HUDEP-2 (cell line): Measurements from ENCODE around the gene TYRP1.
"Not testable (repeated sequence)": the region's sequence is repeated elsewhere in the genome, so short reads cannot be mapped to it uniquely, and the experiment has no call there.

Experiments
- DNase-seq, 76 experiments: peaks; one replicate each; lab custom pipeline; 2025; ENCODE audit not compliant: unreplicated experiment in 76 of 76; lab: John Stamatoyannopoulos, UW

Gene TYRP1, protein sequence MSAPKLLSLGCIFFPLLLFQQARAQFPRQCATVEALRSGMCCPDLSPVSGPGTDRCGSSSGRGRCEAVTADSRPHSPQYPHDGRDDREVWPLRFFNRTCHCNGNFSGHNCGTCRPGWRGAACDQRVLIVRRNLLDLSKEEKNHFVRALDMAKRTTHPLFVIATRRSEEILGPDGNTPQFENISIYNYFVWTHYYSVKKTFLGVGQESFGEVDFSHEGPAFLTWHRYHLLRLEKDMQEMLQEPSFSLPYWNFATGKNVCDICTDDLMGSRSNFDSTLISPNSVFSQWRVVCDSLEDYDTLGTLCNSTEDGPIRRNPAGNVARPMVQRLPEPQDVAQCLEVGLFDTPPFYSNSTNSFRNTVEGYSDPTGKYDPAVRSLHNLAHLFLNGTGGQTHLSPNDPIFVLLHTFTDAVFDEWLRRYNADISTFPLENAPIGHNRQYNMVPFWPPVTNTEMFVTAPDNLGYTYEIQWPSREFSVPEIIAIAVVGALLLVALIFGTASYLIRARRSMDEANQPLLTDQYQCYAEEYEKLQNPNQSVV

DNA sequence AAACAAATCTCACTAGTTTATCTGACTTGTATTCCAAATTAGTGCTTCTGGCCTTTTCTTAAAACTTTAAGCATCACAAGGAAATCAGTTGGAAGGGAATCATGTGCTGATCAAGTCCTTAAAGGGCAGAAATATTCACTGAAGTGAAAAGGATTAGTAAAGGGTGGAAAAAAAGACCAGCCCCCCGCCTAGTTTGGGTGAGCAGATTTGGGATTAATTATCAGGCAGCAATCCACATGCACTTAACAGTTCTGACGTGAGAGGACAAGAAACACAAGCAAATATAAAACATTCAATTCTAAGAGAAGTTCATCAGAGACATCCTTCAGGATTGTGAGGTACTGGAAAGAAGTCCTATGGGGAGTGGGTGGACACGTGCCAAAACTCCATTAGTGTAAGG lies at the start of gene TYRP1:
Gene TYRP1 (plus strand): TSS at position 245 of the 400 bp plus-strand sequence. CDS start 612 bp downstream, outside the sequence.
- no peak for DNase-seq

DNA sequence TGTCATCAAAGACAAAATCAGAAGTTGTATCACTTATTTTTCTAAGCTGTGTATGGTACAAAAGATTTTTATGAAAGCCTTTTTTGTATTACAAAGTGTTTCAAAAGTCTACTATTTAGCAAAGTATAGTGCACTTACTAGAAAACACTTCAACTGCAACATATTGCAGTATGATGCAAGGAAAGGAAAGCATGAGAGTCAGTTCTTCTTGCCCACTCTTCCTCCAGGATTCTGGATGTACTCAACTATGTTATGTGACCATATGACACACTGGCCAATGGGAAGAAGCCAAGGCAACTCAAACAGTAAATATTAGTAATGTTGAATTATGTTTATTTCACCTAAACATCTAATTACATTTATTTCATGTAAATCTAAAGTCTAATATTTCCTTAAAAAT lies 49.5 kb upstream of the TYRP1 start:
- DNase-seq = no peak

DNA sequence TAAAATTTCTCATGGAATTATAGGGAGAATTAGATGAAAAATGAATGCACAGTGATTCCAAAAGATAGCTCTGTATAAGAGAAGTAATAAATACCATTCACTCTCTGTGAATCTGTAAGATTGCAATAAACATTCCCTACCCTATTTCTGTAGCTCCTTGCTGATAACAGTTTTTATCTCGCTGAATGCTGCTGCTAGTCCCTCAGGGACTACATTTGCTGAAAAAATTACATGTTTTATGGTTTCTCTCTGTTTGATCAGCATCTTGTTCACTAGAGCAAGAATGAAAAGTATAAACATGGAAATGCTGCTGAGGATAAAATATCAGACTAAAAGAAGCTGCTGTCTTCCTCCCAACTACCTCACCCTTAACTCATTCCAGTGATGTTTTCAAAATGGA lies 44.3 kb upstream of the TYRP1 start:
- DNase-seq = no peak

DNA sequence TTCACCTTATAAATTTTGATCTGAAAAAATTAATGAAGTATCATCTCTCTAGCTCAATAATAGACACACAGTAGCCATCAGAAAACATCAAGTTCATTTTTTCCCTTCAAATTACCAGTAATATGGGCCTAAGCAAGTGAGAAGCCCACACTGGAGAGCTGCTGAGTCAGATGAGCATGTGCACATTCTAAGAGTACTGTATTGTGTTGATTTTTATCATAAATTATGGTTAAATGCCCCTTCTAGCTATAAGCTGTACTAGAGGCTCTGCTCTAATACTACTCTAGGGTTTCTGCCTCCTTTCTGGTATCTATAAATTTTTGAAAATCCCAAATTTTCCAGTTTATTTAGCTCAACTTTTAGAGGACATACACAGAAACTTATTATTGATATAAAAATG lies 42.1 kb upstream of the TYRP1 start:
- no peak for DNase-seq

DNA sequence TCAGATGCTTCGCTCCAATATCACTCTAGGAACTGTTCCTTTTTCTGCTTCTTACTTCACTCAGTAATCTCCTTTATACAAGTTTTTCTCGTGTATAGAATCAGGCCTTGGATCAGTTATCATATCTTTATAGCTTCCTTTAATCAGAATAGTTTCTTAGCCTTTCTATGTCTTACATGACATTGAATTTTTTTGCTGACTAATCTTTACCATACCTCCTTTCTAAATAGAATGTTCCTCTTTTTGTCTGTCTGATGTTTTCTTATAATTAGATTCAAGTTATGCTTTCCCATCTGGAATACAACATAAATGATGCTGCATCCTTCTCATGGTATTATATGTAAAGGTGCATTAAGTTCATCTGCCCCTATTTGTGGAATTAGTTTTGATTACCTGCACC lies 40.2 kb upstream of the TYRP1 start:
- no peak for DNase-seq

DNA sequence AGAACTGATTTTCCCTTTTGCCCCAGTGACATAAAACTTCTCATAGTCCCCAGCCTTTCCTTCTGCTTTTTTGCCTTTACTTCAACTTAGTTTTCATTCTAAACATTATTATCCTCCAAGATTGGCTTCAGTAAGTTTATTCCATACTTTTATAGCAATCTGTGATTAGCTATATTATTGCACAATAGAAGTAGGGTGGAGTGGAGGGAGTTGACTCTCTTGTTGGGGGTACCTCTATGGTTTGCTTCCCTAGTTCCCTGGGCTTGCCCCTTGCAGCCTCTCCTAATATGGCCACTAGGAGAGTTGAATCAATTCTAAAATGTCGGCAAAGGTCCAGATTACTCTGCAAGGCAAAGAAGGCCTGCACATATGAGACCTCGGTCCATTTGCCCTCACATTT lies 36.4 kb upstream of the TYRP1 start:
- no peak for DNase-seq

DNA sequence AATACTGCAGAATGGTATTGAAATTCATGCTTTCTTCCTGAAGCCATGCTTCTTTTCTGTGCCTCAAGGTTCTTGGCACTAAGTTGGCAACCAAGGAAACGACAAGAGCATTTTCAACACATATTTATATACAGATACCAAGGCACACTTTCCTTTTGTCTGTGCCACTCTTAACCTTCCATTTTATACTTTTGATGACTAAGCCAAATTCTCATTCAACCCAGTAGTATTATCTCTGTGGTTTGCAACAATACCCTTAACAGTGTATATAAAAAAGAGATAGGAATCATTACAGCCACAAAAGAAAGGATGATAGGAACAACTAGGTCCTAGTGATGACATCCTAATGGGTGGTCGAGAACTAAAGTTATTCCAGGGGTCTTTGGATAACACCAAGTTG lies 36.0 kb upstream of the TYRP1 start:
- DNase-seq = no peak

DNA sequence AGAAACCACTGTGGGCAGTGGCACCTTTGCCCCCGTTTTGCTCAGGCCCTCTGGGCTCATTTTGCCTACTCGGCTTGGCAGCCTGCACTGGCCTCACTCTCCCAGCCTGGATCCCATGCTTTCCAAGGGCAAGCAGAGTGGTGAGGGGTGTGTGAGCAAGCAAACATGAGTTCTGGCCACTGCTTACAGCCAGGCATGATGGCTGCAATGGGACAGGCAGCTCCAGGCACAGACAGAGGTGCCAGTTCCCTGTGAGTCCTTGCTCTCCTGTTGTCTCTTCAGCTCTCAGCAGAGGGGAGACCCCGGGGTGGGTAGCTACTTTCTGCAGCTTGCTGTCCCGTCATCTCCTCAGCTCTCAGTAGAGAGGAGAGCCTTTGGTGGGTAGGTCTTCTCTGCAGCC lies 35.2 kb upstream of the TYRP1 start:
- DNase-seq = no peak

DNA sequence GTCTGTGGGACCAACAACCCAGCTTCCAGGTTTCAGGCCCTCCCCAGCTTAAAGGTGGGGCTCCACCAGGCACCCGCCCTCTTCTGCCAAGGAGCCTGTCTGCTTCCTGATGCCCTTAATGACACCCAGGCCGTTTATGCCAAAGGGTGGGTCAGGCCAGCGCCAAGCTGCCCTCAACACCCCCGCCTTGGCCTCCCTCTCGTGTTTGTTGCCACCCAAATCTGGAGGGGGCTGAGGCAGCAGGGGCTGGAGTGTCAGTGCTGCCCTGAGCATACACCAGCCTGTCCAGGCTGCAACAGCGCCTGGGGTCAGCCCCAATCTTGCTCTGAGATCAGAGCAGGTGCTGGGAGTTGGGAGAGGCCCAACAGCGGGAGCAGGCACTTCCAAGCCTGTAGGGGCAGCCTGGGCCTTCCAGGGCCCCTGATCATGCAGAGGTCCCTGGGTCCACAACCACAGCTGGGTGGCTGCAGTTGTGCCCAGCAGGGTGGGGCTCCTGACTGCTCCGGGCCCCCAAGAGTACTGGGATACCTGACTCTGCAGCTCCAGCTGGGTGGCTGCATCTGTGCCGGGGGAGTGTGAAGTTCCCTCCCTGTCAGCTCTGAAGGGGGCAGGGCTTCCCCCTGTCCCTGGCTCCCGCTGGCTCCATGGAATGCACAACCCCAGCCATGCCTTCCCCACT lies 34.5 kb upstream of the TYRP1 start:
- no peak for DNase-seq

DNA sequence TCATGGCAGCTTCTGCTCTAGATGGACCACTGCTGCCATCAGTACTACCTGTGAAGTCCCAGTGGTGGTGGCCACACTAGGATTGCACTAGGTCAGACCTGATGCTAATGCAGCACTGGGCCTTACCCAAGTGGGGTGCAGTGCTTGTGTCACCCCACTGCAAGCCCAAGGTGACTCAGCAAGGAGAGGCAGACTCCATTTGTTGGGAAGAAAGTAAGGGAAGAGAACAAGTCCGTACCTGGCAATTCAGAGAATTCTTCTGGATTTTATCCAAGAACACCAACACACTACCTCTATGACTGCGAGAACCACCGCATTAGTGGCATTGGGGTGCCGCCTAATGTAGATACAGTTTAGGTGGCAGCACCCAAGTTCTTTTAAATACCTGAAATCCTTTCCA lies 34.0 kb upstream of the TYRP1 start:
- no peak for DNase-seq

DNA sequence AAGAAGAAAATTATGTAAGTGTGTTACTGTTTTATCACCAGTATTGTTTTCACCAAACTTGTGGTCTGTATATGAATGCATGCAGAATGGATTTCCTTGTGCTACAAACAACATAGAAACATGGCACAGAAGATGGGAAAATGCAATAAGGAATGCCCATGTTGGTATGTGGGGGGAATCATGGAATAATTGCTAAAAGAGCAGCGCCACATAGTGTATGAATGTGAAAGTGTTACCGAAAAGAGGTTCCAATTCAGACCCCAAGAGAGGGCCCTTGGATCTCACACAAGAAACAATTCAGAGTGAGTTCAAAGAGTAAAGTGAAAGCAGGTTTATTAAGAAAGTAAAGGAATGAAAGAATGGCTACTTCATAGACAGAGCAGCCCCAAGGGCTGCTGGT lies 26.4 kb upstream of the TYRP1 start:
- no peak for DNase-seq

DNA sequence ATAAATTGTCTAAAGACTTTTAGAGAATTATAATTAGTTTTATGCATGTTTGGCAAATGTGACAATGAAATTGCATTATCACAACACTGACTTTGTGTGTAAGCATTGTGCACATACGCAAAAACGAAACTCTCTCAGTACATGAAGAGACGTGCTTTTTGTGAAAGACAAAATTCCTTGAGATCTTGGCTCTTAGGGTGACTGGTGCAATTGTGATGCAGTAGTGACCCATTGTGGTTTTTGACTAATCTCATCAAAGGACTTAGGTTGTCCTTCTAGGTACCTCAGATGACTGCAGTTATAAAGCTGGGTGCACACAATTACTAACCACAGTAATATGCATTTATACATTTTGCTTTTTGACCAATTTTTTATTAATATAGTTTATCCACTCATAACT lies 25.3 kb upstream of the TYRP1 start:
- no peak for DNase-seq

DNA sequence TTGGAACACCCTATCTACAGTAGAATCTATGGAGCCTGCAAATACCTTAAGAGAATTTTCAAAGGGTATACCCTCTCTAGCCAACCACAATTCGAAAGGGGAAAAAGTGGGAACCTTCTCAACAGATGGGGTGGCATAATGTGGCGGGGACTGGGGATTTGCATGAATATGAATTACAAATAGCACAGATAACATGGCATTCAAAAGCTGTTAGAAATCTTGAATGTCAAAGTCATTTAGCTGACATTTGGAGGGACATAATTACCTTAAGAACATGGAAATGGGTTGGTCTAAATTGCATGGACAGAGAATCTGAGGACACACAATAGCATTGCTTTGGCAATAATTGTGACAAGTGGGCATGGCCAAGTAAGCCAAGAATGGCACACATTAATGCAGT lies 23.2 kb upstream of the TYRP1 start:
- no peak for DNase-seq

DNA sequence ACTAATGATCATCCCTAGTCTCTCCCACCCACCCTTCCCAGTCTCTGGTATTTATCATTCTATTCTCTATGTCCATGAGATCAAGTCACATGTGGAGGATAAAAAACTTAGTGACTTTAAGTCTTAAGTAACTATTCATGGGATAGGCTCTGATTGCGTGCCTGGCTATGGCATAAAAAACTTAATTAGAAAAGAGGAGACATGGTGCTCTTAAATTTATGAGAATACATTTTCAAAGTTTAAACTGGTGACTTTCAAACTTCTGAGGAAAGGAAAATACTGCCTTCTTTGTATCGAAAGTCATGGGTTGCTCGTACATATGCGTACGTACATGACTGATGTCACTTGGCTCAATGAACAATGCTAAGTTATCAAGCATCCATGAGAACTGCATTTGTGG lies 18.2 kb upstream of the TYRP1 start:
- DNase-seq = no peak

DNA sequence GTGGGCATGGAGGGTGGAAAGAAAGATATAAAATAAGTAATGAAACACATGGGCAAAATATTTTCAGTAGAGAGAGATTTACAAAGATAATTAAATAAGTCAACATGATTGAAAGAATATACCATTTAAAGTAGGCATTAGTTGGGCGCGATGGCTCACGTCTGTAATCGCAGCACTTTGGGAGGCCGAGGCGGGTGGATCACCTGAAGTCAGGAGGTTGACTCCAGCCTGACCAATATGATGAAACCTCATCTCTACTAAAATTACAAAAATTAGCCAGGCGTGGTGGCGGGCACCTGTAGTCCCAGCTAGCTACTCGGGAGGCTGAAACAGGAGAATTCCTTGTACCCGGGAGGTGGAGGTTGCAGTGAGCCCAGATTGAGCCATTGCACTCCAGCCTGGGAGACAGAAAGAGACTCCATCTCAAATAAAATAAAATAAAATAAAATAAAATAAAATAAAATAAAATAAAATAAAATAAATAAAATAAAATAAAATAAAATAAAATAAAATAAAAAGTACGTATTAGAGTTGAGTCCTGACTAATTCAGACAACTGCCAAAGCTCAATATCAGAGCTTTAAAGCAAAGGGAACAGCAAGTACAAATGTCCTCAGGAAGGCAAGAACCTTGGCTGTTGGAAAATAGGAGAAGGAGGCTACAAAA lies 15.6 kb upstream of the TYRP1 start:
- DNase-seq = not testable (repeated sequence)

DNA sequence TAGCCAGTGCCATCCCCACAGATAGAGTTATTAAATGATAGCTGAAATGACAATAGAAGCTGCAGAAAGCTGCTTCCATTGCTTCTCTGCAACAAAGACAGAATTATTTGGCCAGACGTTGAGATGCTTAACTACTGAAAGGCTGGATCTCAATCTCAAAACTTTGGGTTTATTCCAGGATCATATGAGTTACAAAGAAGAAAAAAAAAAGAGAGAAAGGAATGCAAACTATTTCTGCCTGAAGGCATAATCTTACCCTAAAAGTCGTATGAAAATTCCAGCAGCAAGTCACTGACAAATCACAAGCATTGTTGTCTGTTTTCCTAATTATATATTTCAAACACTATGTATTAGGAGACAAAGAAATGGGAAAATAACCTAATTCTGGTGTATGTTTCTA lies 12.8 kb upstream of the TYRP1 start:
- DNase-seq = no peak

DNA sequence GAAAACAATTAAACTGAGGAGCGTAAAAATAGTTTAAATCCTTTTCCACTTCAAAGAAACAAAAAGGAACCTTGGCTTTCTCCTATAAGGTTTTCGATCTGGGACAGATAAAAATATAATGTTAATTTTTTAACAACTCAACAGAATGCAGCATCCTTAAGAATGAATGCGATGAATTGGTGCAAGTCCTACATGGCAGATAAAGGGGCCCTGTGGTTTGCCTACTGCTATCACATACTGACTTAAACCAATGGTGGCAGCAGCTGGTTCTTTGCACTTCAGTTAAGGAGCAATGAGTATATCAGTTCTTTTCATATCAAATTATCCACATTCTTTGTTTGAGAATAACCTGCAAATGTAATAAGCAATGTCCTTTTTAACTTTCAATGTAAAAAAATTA lies 12.4 kb upstream of the TYRP1 start:
- no peak for DNase-seq

DNA sequence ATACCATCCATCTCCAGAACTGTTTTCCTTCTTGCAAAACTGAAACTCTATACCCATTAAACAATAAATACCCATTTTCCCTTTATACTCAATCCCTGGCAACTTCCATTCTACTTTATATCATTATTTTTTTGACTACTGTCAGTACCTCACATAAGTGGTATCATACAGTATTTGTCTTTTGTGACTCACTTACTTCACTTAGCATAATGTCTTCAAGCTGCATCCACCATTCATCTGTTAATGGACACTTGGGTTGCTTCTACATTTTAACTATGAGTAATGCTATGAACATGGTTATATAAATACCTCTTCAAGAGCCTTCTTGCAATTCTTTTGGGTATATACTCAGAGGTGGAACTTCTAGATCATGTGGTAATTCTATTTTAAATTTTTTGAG lies 11.6 kb upstream of the TYRP1 start:
- DNase-seq = no peak

DNA sequence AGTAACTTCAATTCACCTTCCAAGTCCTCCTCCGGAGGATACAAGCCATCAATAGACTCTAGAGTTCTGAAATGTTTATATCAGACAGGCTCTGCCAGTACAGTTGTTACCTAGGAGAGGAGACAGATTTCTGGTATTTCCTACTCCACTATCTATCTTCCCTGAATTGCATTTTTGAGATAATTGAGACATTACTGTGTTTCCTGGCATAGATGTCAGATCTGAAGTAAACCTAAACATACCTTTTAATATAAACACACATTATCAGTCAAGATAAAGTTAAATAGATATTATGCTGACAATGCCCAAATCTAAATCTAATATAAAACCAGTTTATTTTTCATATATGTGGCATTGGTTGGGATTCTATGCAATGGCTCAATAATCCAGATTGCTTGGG lies 8.2 kb upstream of the TYRP1 start:
- no peak for DNase-seq

DNA sequence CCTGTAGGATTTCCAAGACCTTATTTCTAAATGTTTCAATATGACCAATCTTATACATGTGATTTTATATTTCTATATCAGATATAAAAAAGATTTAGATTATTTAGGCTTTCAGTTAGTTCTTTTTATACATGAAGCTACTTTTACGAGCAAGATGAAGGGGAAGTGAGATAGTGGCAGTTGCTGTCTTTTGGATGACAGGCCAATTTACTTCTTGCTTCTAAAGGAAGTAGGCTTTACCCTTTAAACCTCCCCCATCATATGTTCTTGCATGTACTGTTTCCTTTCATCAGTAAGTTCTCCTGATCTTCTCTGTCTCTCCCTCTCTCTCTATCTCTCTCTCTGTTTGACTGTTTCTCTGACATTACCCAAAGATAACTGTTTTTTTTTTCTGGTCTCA lies 4.0 kb upstream of the TYRP1 start:
- DNase-seq = no peak

DNA sequence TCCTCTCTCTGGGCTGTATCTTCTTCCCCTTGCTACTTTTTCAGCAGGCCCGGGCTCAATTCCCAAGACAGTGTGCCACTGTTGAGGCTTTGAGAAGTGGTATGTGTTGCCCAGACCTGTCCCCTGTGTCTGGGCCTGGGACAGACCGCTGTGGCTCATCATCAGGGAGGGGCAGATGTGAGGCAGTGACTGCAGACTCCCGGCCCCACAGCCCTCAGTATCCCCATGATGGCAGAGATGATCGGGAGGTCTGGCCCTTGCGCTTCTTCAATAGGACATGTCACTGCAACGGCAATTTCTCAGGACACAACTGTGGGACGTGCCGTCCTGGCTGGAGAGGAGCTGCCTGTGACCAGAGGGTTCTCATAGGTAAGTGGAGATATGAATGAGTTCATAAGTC lies 828 bp downstream of the TYRP1 start:
- DNase-seq = no peak

DNA sequence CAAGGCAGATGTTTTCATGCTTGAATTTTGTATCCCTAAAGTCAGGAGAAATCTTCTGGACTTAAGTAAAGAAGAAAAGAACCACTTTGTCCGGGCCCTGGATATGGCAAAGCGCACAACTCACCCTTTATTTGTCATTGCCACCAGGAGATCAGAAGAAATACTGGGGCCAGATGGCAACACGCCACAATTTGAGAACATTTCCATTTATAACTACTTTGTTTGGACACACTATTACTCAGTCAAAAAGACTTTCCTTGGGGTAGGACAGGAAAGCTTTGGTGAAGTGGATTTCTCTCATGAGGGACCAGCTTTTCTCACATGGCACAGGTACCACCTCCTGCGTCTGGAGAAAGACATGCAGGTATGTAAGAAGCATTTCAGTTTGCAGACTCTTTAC lies 2.3 kb downstream of the TYRP1 start:
- DNase-seq = no peak
